A549 (cell line): ENCODE results near the gene TAS2R3. TPM values are rescaled to one million over a fixed set of nuclear protein-coding genes. Genes with fewer than 3 reads are reported as not detected.

Source experiments
- ATAC-seq, 2 experiments: fragments of 200-7000 bp in 1 of 2; fragments of >200 bp in 1 of 2; cut with Nextera tagmentation in 1 of 2; cut with Tn5 transposase in 1 of 2; 3 replicates each; pipeline versions ENCODE4 v1.8.0 to v1.9.1; 2018 to 2020; ENCODE audit warnings: mild to moderate bottlenecking in 1 of 2, moderate library complexity in 1 of 2
- CTCF ChIA-PET: fragments of 300-600 bp; sonication (Branson Sonifier 250); formaldehyde crosslinking; extraction: SDS; loops from one replicate; lab custom pipeline; 2021; ENCODE audit warnings: antibody characterized with exemption, inconsistent platforms; lab: Yijun Ruan, JAX
- POLR2A ChIA-PET: fragments of 350-600 bp; formaldehyde crosslinking; extraction: SDS; loops from one replicate; lab custom pipeline; 2021; ENCODE audit warnings: antibody characterized with exemption, inconsistent platforms; lab: Yijun Ruan, JAX
- DNase-seq, 2 experiments: peaks; one replicate each; pipeline versions ENCODE4 v3.0.0 to v3.0.0-alpha.2; 2011 to 2016; ENCODE audit warnings: low read depth in 1 of 2, low spot score in 1 of 2
- FAIRE-seq: peaks from 2 replicates; lab custom pipeline; 2011; peaks lifted over from hg19 to GRCh38; lab: Jason Lieb, UNC
- H3K27ac ChIP-seq, 2 experiments: fragments of >200 bp; sonication (Bioruptor Twin); formaldehyde crosslinking; 3 replicates each; pipeline ENCODE4 v1.5.1; 2016 to 2017
- H3K4me1 ChIP-seq: fragments of >200 bp; sonication (Bioruptor Twin); formaldehyde crosslinking; 3 replicates; pipeline ENCODE4 v1.6.1; 2016
- H3K4me2 ChIP-seq: fragments of >200 bp; sonication (Bioruptor Twin); formaldehyde crosslinking; 3 replicates; pipeline ENCODE4 v1.6.1; 2016
- H3K4me3 ChIP-seq: fragments of >200 bp; sonication (Bioruptor Twin); formaldehyde crosslinking; 3 replicates; pipeline ENCODE4 v1.5.1; 2016
- H3K9me3 ChIP-seq: fragments of >200 bp; sonication (Bioruptor Twin); formaldehyde crosslinking; 3 replicates; pipeline ENCODE4 v1.6.1; 2016
- BCL3 ChIP-seq: fragments of >200 bp; sonication (Bioruptor Twin); formaldehyde crosslinking; IDR thresholded peaks from 3 replicates; pipeline ENCODE4 v1.6.1; 2016
- CBX2 ChIP-seq: fragments of 200-600 bp; sonication (generic); IDR thresholded peaks from 2 replicates; pipeline ENCODE4 v1.6.1; 2016; ENCODE audit warnings: low read depth, mild to moderate bottlenecking, borderline replicate concordance
- CEBPB ChIP-seq, 2 experiments: fragments of >200 bp in 1 of 2; sonication (Bioruptor Twin) in 1 of 2; formaldehyde crosslinking in 1 of 2; IDR thresholded peaks; 2 replicates each; pipeline ENCODE4 v1.6.1; 2012 to 2016
- HES2 ChIP-seq: fragments of >200 bp; sonication (Bioruptor Twin); formaldehyde crosslinking; IDR thresholded peaks from 2 replicates; pipeline ENCODE4 v1.6.1; 2016
- HMGXB4 ChIP-seq: fragments of 250-450 bp; sonication (Bioruptor Pico); IDR thresholded peaks from 2 replicates; pipeline ENCODE4 v1.5.0; 2021; ENCODE audit warnings: mild to moderate bottlenecking, moderate library complexity, borderline replicate concordance
- HOXB13 ChIP-seq: fragments of 250-450 bp; sonication (Bioruptor Pico); IDR thresholded peaks from 2 replicates; pipeline ENCODE4 v1.5.0; 2020; ENCODE audit warnings: low read depth, mild to moderate bottlenecking, moderate library complexity
- JUN ChIP-seq, 2 experiments: fragments of >200 bp; sonication (Bioruptor Twin); formaldehyde crosslinking; IDR thresholded peaks; 2 replicates in 1 of 2; 3 replicates in 1 of 2; pipeline ENCODE4 v1.6.1; 2016 to 2017
- JUNB ChIP-seq: fragments of >200 bp; sonication (Bioruptor Twin); formaldehyde crosslinking; IDR thresholded peaks from 2 replicates; pipeline ENCODE4 v1.6.1; 2016
- KDM1A ChIP-seq: fragments of 200-600 bp; sonication (generic); IDR thresholded peaks from 2 replicates; pipeline ENCODE4 v1.6.1; 2016; ENCODE audit warnings: low read depth, mild to moderate bottlenecking
- MAFK ChIP-seq: fragments of 450-650 bp; IDR thresholded peaks from 2 replicates; pipeline ENCODE4 v1.6.1; 2014; ENCODE audit not compliant: partially characterized antibody
- NFE2L2 ChIP-seq: fragments of 150-350 bp; conservative IDR thresholded peaks from 2 replicates; pipeline ENCODE4 v1.6.1; 2014; ENCODE audit warnings: low read length
- NPAS2 ChIP-seq: fragments of 250-450 bp; sonication (Bioruptor Pico); IDR thresholded peaks from 2 replicates; pipeline ENCODE4 v1.8.0; 2022; ENCODE audit warnings: mild to moderate bottlenecking, moderate library complexity, borderline replicate concordance
- POLR2A ChIP-seq: IDR thresholded peaks from 2 replicates; pipeline ENCODE4 v1.6.1; 2012; ENCODE audit warnings: mild to moderate bottlenecking, low read length
- SMC3 ChIP-seq: fragments of >200 bp; sonication (Bioruptor Twin); formaldehyde crosslinking; IDR thresholded peaks from 3 replicates; pipeline ENCODE4 v1.6.1; 2018; ENCODE audit warnings: inconsistent platforms
- TP53 ChIP-seq: fragments of 250-450 bp; sonication (Bioruptor Pico); IDR thresholded peaks from 2 replicates; pipeline ENCODE4 v1.5.0; 2021; ENCODE audit warnings: mild to moderate bottlenecking, moderate library complexity
- ZNF302 ChIP-seq: fragments of 250-450 bp; sonication (Bioruptor Pico); IDR thresholded peaks from 2 replicates; pipeline ENCODE4 v1.9.0; 2021; ENCODE audit warnings: inconsistent platforms, mild to moderate bottlenecking, moderate library complexity
- WGBS: methylation state at CpG from one replicate; pipeline ENCODE4 v1.1.6; 2017; ENCODE audit errors: missing lambda C conversion rate; 5-methylcytosine and 5-hydroxymethylcytosine counted together
- polyA plus RNA-seq, 4 experiments: library from polyadenylated mRNA; depleted of rRNA in 3 of 4; stranded (reverse); fragments of >200 nt; fragmentation: RNase III in 1 of 4; extraction: RNeasy Plus Mini Kit Qiagen cat#74134 plus additional on column Dnase treatment in 1 of 4; gene quantifications; 2 replicates in 3 of 4; 3 replicates in 1 of 4; pipeline ENCODE4 v1.2.3, GENCODE V29; 2011 to 2017

Gene TAS2R3
- polyA plus RNA-seq, 2 of the 4 experiments (the other 2 are of a cell fraction): 0.36 TPM; not detected in 1

GRCh38 chr7:141731476-141732149 lies 32.3 kb upstream of the TAS2R3 start:
- CTCF ChIA-PET: interaction anchor here (0.7 to 1.2 kb wide), 2 partner anchors 13 to 29 kb away, joined by 3 read pairs; no protein-coding TSS in a partner anchor
- ATAC-seq: no peak

GRCh38 chr7:141737118-141737835 lies 26.6 kb upstream of the TAS2R3 start:
- no peak for FAIRE-seq
- 44% methylated on average over 11 of the region's 11 CpGs for WGBS
- ATAC-seq: no peak; a peak in 1 of 6 replicates
- Histone ChIP-seq H3K9me3 (no peaks in the 10 kb centered on the region), H3K4me2 (peak overlapping the region; percentile 77)
- CTCF ChIA-PET: interaction anchor here (0.7 to 4.2 kb wide), 32 partner anchors 8 to 722 kb away, joined by 3 to 30 read pairs (median 4); partner anchors contain the start of genes DENND11, MRPS33 and WEE2
- TF ChIP-seq CBX2: no peak
- peak; percentile 65 to 69; a peak in 3 of 4 replicates for TF ChIP-seq CEBPB (IDR thresholded peaks at IDR 0.05)
- TF ChIP-seq, all 56 proteins: peak for 1
- H3K27ac ChIP-seq: peak overlapping the region; percentile 81 to 87
- peaks cover 23% of the 10 kb centered on the region; the same call in 2 of the 3 replicates for H3K4me1 ChIP-seq
- peak overlapping the region; percentile 85 for H3K4me3 ChIP-seq
- peak in 1 of 2 experiments; percentile 33 for DNase-seq
- POLR2A ChIA-PET: interaction anchor here (0.5 to 1.8 kb wide), 8 partner anchors 9 to 253 kb away, joined by 3 to 16 read pairs (median 4); partner anchors contain the start of gene DENND11

More at GRCh38 chr7:141731476-141732149, 32.3 kb upstream of the TAS2R3 start:
- POLR2A ChIA-PET: no interaction called here
- Histone ChIP-seq H3K4me2 (no peak overlapping the region), H3K4me3 (no peak overlapping the region), H3K27ac (no peak overlapping the region), H3K4me1 (peaks cover 3% of the 10 kb centered on the region; the same call in 2 of the 3 replicates), H3K9me3 (no peaks in the 10 kb centered on the region)
- DNase-seq: no peak
- TF ChIP-seq MAFK: no peak
- TF ChIP-seq POLR2A: no peak
- no peak for TF ChIP-seq BCL3
- no peak for TF ChIP-seq SMC3
- TF ChIP-seq CEBPB (IDR thresholded peaks at IDR 0.05): no peak
- TF ChIP-seq HMGXB4: no peak
- TF ChIP-seq JUNB: no peak
- TF ChIP-seq HOXB13 (CRISPR knock-in tag): no peak
- TF ChIP-seq NPAS2: no peak
- no peak for TF ChIP-seq KDM1A
- no peak for TF ChIP-seq JUN (IDR thresholded peaks at IDR 0.05)
- no peak for TF ChIP-seq CBX2
- TF ChIP-seq NFE2L2: no peak
- no peak for TF ChIP-seq TP53 (CRISPR knock-in tag)
- no peak for TF ChIP-seq ZNF302 (CRISPR knock-in tag)
- no peak for TF ChIP-seq HES2
- WGBS: 84% methylated on average over 18 of the region's 24 CpGs
- no peak for FAIRE-seq
